ENCODE measurements around the gene PAK1IP1. TPM values are rescaled to one million over a fixed set of nuclear protein-coding genes. Genes with fewer than 3 reads are reported as not detected.

PAK1IP1 gene
- total RNA-seq, 1 donor from 2014 or later: 16.4 TPM

GRCh38 chr6:10721850-10722569 is 27.2 kb downstream of the PAK1IP1 start:
- Mint-ChIP-seq H3K4me3 (peak overlapping the region; percentile 98), H3K4me1 (ENCODE audit: unreplicated experiment) (peaks cover 35% of the 10 kb centered on the region)

GRCh38 chr6:10722570-10722819 is 27.7 kb downstream of the PAK1IP1 start:
- Mint-ChIP-seq H3K4me1 (ENCODE audit: unreplicated experiment) (peaks cover 35% of the 10 kb centered on the region), H3K27me3 (no peaks in the 10 kb centered on the region), H3K27ac (peak overlapping the region; percentile 98), H3K36me3 (peaks cover 11% of the 10 kb centered on the region), H3K9me3 (no peaks in the 10 kb centered on the region), H3K4me3 (peak overlapping the region; percentile 98)
- TF ChIP-seq CTCF (conservative IDR thresholded peaks at IDR 0.05): no peak
- DNase-seq (ENCODE audit: extremely low spot score, unreplicated experiment): no peak

More at GRCh38 chr6:10721850-10722569, 27.2 kb downstream of the PAK1IP1 start:
- Mint-ChIP-seq H3K36me3 (peaks cover 8% of the 10 kb centered on the region), H3K27ac (peak overlapping the region; percentile 98), H3K9me3 (no peaks in the 10 kb centered on the region), H3K27me3 (no peaks in the 10 kb centered on the region)
- no peak for TF ChIP-seq CTCF (conservative IDR thresholded peaks at IDR 0.05)
- no peak for DNase-seq (ENCODE audit: extremely low spot score, unreplicated experiment)

GRCh38 chr6:10722820-10723566 is 28.2 kb downstream of the PAK1IP1 start, which contains the start of gene TMEM14C:
TSS of gene TMEM14C (plus strand) at chr6:10723070. CDS start at chr6:10724614, 1,544 bp downstream.
- peaks cover 37% of the 10 kb centered on the region for H3K4me1 Mint-ChIP-seq (ENCODE audit: unreplicated experiment)

GRCh38 chr6:10723567-10723881 is 28.8 kb downstream of the PAK1IP1 start:
- Mint-ChIP-seq H3K27ac (peak overlapping the region; percentile 98), H3K9me3 (no peaks in the 10 kb centered on the region), H3K4me1 (ENCODE audit: unreplicated experiment) (peaks cover 39% of the 10 kb centered on the region), H3K36me3 (peaks cover 17% of the 10 kb centered on the region), H3K4me3 (peak overlapping the region; percentile 98), H3K27me3 (no peaks in the 10 kb centered on the region)
- DNase-seq (ENCODE audit: extremely low spot score, unreplicated experiment): no peak
- no peak for TF ChIP-seq CTCF (conservative IDR thresholded peaks at IDR 0.05)

More at GRCh38 chr6:10722820-10723566, 28.2 kb downstream of the PAK1IP1 start, which contains the start of gene TMEM14C:
- peak; percentile 97 for DNase-seq (ENCODE audit: extremely low spot score, unreplicated experiment)
- Mint-ChIP-seq H3K27me3 (no peaks in the 10 kb centered on the region), H3K27ac (peak within 1 kb of the TSS; percentile 98), H3K36me3 (peaks cover 14% of the 10 kb centered on the region), H3K9me3 (no peaks in the 10 kb centered on the region), H3K4me3 (peak within 1 kb of the TSS; percentile 98)
- no peak for TF ChIP-seq CTCF (conservative IDR thresholded peaks at IDR 0.05)

GRCh38 chr6:10725044-10725443 is 30.3 kb downstream of the PAK1IP1 start:
- H3K9me3 Mint-ChIP-seq: no peaks in the 10 kb centered on the region
- peak overlapping the region; percentile 98 for H3K4me3 Mint-ChIP-seq
- H3K36me3 Mint-ChIP-seq: peaks cover 22% of the 10 kb centered on the region
- no peak for DNase-seq (ENCODE audit: extremely low spot score, unreplicated experiment)
- peak overlapping the region; percentile 20 for H3K27ac Mint-ChIP-seq
- H3K27me3 Mint-ChIP-seq: no peaks in the 10 kb centered on the region
- H3K4me1 Mint-ChIP-seq (ENCODE audit: unreplicated experiment): peaks cover 39% of the 10 kb centered on the region
- TF ChIP-seq CTCF (conservative IDR thresholded peaks at IDR 0.05): no peak

All from type B pancreatic cell (in vitro differentiated cells).